GM12872 (cell line): ENCODE results near the gene TTLL8.

Source experiments
- CTCF ChIP-seq: IDR thresholded peaks from 3 replicates; pipeline ENCODE4 v1.5.1; 2011; ENCODE audit warnings: low read depth, mild to moderate bottlenecking, low read length, moderate library complexity; ENCODE audit not compliant: insufficient read depth

The TTLL8 gene

DNA sequence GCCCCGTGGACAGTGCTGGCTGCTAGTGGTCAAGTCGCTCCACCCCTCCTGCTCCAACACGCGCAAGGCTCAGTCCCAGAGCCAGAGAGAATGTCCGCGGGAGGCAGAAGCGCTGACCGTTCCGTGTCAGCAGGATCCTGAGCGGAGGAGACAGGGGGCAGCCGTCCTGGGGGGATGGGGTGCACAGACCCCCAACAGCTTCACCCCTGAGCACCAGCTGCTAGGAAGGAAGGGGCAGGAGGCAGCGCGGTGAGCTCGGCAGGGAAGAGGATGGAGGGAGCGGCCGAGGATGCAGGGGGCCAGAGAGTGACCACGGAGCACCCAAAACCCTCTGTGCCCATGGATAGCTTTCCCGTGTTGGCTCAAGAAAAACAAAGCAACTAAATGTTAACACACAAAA, 6.4 kb upstream of the TTLL8 start:
- TF ChIP-seq CTCF = no peak

- no peak for TF ChIP-seq CTCF
Measured at GRCh38 chr22:50063589-50064393, 5.7 kb upstream of the TTLL8 start.

- TF ChIP-seq CTCF = no peak
Measured at GRCh38 chr22:50062509-50063135, 4.5 kb upstream of the TTLL8 start.

GRCh38 chr22:50061824-50062355, 3.8 kb upstream of the TTLL8 start:
- TF ChIP-seq CTCF = no peak

DNA sequence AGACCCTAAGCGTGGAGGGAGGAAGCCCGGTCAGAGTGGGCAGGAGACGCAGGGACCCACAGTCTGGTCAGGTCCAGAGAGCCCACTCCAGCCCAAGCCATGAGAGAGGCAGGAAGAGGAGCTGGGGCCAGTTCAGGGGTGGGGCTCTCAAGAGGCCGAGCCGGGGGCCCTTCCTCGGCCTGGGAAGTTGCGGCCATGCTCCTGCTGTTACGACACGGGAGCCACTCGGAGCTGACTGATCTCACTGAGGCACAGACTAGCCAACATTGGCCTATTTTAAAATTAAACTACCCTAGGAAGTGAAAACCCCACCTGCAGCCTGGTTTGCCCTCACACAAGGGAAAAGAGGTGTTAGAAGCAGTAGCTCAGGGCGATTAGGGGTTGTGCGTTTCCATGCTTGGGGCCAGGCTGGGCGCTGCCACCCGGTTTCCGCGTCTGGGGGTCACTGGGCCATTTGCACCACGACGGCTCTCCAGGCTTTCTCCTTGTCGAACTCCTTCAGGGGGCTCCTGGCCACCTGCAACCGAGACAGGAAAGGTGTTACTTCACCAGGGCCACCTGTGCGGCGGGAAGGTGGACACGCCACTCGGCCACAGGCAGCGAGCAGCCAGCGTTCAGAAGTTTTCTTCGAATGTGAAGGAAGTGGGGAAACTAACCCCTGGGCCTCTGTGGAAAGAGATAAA, 3.2 kb upstream of the TTLL8 start:
- TF ChIP-seq CTCF = no peak

DNA sequence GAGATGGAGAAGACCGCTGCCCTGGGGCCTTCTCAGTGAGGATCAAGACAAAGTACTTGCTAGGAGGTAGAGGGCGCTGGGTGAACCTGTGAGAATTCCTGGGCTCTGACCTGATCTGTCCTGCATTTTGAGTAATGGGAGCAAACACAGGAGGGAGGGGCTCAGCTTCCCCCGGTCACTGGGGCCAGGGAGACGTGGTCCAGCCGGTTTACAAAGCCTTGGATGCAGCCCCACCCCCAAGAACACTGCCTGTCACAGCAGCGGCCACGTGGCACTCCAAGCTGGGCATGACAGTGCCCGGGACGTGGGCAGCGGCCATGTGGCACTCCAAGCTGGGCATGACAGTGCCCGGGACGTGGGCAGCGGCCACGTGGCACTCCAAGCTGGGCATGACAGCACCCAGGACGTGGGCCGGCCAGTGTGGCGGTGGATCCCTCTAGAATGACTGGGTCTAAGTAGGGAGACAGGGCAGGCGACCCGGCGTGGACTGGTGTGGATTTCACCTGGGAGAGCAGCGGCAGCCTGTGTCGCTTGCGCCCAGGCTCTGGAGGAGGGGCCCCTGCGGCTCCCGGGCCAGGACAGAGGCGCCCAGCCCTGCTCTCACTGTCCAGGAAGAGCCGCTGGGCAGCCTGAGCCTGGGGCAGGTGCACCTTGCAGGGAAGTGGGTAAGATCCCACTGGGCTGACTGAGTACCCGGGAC, 2.5 kb upstream of the TTLL8 start:
- no peak for TF ChIP-seq CTCF

GRCh38 chr22:50059881-50060262, 1.8 kb upstream of the TTLL8 start:
- TF ChIP-seq CTCF = no peak
